GM18870 (cell line): Measurements from ENCODE around the gene LETMD1.

ENCODE experiments used
- ATAC-seq: cut with Tn5 transposase; IDR thresholded peaks from one replicate; pipeline ENCODE4 v1.9.1; 2021; ENCODE audit warnings: moderate library complexity; ENCODE audit not compliant: unreplicated experiment

LETMD1 gene

DNA sequence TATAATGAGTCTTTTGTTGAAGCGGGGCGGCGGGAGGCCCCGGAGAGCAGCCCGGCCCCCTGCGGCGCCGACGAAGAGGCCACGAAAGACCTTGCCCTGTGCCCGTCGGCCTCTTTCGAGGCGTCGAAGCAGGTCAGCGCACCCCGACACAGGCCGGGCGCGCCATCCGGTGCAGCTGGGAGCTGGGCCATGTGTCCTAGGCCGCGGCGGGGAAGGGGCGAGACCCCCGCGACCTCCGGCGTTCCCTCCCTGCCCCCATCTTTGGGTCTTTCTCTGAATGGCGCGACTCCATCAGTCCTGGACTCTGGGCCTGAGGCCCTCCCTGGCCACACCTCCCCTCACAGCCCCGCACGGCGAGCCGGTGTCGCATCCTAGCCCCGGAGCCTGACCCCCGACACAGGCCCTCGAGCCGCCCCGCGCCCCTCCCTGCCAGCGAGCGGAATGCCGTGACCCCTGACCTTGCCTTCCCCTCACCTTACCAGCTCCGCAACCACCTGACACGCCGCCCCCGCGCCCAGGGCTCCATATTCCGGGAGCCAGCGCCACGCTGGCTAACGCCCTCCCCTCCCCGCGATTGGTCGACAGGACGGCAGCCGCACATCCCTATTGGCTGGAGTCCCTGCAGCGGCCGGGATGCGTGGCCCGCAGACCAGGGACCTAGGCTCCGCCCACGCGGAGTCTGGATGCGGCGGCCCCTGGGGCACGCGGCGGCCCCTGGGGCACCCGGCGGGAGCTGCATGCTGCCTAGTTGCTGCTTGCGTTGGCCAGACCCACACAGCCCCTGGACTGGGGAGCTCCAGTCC is 22.1 kb upstream of the LETMD1 start, which contains the start of gene SLC11A2:
Gene SLC11A2 (minus strand): TSS at position 549 of the 803 bp plus-strand sequence. CDS start 15,656 bp downstream, outside the sequence.
- ATAC-seq, result peak; percentile 69

GRCh38 chr12:51027342-51027835 is 20.7 kb upstream of the LETMD1 start:
- ATAC-seq, result no peak

- no peak for ATAC-seq
Measured at GRCh38 chr12:51028126-51028812, 19.9 kb upstream of the LETMD1 start.

DNA sequence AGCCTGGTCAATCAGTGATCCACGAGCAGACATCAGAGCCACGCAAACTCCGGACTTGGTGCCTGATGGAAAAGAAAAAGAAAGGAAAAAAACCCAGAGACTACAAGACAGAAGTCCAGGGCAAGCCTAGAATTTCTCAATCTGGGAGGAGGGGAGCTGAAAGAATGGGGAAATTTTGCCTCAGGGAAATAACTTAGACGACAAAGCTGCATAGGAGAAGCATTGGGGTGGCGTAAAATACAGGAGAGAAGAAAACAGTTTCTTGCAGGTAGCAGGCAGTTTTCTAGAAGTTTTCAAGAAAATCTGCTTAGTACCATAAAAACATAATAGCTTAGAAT is 19.3 kb upstream of the LETMD1 start:
- no peak for ATAC-seq

- no peak for ATAC-seq
Measured at GRCh38 chr12:51033048-51033447, 15.1 kb upstream of the LETMD1 start.

DNA sequence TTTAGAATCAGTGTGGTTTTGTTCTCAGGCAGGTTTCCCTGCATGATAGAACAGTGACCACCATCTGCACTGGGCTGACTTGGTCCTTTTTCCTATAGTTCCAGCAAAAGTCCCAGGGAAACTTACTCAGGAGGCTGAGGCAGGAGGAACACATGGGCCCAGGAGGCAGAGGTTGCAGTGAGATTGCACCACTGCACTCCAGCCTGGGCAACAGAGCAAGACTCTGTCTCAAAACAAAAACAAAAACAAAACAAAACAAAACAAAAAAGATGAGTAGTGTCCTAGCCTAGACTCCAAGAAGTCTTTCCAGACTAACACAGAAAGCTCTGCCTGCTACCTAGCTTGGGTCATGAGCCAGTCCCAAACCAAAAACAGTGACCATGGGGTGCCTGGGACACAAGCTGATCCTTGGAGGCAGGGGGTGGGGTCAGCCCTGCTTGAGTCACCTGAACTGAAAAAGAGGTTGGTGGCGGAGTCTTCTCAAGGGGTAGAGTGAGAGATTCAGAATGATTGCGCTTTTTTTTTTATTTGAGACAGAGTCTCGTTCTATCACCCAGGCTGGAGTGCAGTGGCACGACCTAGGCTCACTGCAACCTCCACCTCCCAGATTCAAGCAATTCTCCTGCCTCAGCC is 14.6 kb upstream of the LETMD1 start:
- ATAC-seq, result no peak

DNA sequence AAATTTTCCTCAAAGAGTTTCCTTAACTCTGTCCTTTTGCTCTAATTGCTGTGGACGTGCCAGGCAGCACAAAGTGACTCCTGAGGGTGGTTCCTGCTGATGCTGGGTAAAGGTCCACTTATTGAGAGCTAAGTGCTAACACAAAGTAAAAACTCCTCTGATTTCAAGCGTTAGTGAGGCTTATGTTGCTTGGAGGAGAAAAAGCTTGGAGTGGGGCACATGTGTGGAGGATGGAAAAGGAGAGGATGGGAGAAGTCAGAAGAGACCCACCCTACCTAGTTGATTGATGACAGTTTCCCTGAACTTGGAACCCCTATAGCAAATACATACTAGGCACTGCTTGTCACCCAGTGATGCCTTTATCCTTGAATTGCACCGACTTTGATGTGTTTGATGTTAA is 11.8 kb upstream of the LETMD1 start:
- no peak for ATAC-seq

DNA sequence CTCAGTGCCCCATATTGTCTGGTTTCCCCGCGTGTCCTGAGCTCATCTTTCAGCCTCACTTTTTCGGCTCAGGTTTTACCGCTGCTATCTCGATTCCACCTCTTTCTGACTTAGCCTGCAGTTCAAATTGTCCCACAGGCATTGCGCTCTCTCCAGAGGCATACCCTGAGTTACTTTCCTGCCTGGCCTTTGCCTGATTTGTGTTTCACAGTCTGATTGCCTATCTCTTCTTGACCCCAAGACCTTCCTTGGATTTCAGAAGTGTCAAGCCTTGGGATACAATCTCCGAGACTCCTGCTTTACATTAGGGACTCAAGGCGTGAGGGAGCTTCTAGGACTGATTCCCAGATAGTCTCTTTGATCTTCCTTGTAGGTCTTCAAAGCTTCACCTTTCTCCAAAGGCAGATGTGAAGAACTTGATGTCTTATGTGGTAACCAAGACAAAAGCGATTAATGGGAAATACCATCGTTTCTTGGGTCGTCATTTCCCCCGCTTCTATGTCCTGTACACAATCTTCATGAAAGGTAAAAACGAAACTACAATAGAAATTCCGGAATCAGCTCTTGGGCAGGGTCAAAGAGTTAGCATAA is 629 bp downstream of the LETMD1 start:
- no peak for ATAC-seq

DNA sequence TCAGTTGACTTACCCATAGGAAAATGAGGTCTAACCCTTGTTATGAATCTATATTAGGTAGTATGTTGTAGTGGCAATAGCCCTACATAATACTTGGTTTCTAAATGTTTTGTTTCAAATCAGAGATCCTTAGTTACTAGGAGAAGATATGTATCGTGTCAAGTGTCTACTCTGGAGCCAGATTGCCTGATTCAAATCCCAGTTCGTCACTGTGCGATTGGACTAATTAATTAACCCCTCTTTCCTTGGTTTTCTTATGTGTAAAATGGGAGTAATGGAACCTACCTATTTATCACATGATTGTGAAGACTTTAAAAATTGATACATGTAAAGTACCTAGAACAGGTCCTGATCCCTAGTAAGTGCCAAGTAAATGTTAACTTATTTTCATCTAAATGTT is 1.4 kb downstream of the LETMD1 start:
- no peak for ATAC-seq

DNA sequence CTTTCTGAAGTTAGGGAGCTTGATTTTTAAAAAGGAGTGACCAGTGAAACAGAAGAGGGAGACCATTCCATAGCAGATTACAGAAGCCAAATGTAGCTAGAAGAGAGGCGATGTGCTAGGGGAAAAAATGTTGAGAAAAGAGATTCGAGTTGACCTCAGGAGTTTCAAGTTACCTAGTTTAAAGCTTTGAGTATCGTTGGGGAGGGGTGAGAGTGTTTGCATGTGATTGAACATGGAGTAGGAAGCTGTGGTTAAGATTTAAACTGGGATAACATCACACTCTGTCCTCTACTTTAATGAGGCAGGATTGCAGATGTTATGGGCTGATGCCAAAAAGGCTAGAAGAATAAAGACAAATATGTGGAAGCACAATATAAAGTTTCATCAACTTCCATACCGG is 3.7 kb downstream of the LETMD1 start:
- no peak for ATAC-seq

DNA sequence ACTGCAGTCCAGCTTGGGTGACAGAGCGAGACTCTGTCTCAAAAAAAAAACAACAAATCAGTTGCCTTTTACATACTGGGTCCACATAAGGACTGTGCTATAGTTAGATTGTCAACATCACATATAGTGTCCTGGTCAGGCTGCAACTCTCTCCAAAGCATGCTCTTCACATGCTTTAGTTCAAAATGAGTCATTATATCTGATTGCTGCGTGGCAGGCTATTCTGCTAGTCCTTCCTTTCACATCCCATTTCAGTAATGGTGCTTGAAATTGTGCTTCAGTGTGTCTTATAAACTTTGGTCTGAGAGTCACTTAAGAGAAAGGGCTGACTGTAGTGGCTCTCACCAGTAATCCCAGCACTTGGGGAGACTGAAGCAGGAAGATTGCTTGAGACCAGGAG is 6.9 kb downstream of the LETMD1 start:
- no peak for ATAC-seq

DNA sequence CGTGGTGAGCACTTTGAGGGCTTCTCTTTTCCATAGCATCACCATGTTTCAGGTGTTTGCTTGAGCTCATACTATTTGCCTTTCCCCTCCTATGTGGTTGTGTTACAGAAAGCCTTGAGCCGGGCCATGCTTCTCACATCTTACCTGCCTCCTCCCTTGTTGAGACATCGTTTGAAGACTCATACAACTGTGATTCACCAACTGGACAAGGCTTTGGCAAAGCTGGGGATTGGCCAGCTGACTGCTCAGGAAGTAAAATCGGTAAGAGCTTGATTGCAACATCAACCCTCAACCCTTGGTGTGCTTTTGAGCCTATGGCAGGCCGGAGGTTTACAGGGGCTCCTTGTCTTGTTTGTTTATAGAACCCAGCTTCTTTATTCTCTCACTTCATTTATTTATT is 8.1 kb downstream of the LETMD1 start:
- no peak for ATAC-seq

GRCh38 chr12:51059086-51059485 is 11.0 kb downstream of the LETMD1 start:
- ATAC-seq, result no peak

DNA sequence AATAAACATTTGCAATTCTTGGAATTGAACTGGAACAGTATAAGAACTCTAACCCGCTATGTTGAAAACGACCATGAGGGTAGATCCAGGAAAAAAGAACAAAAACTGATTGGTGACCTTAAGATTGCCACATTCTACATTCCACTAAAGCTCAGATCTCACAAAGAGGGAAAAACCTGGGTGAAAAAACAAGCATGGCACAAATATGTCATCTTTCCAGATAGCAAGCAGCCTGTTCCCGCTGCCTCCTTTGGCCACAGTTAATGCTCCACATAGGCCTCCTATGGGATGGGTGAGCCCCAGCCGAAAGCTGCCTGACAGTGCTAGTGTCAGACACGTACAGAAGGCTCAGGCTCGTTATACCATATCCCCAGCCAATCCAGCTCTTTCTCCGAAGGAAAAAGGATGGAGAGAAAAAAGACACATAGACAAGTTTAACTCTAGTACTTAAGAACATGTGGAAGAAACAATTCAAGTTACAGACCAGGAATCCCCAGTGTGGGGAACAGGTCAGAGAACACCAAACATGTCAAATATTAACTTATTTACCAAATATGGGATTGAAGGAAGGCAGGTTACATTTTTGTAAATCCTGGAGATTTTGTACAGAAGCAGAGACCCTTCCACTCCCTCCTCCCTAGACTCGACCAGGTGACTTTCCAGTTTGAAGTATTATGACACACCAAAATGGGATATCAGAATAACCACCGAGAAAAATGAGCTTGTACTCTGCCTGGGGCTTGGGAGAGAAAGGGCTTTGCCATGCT is 14.7 kb downstream of the LETMD1 start:
- no peak for ATAC-seq

- no peak for ATAC-seq
Measured at GRCh38 chr12:51065530-51065929, 17.4 kb downstream of the LETMD1 start.

GRCh38 chr12:51067229-51067628 is 19.1 kb downstream of the LETMD1 start:
- ATAC-seq, result no peak

DNA sequence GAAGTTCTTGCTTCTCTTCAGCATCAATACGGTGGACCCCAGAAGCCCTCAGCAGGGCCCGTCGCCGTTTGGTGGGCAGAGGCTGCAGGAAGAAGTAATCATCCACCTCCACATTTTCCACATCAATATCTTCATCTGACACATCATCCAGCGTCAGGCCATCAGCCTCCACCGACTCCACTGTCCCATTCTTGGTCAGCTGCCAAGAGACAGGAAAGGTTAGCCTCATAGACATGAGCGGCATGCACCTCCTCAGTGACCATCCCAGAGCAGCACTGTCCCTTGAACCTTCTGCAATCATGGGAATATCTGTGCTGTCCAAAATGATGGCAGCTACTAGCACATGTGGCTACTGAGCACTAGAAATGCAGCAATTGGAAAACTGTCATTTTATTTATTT is 19.6 kb downstream of the LETMD1 start:
- no peak for ATAC-seq

DNA sequence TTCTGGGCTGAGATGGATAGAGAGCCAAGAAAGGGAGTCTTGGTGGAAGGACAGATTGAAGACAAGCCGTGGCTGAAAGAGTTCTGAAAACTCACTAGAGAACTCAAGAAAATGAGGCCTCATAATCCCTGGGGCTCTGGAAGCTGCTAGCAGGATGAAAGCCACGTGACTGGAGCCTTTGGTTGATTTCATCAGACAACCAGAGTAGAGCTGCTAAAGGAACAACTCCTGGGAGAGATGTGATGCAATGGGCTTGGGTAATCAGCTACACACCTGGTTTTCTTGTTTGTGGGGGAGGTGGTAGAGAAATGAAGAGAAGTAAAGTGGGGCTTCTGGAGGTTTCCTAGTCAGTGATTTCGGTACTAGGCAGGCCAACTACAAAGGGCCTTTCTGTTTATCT is 21.9 kb downstream of the LETMD1 start:
- ATAC-seq, result no peak

- no peak for ATAC-seq
Measured at GRCh38 chr12:51071663-51072062, 23.5 kb downstream of the LETMD1 start.

GRCh38 chr12:51075390-51075789 is 27.3 kb downstream of the LETMD1 start:
- ATAC-seq, result no peak
